Skeletal muscle cell (primary cell): ENCODE results near the gene MEIOB.
"Not testable (repeated sequence)": the region's sequence is repeated elsewhere in the genome, so short reads cannot be mapped to it uniquely, and the experiment has no call there.

Experiments
- DNase-seq: peaks from one replicate; pipeline ENCODE4 v3.0.0-alpha.2; 2010; ENCODE audit warnings: low read depth
- H3K4me3 ChIP-seq: 2 replicates; pipeline ENCODE4 v1.5.1; 2011; ENCODE audit warnings: low read depth, mild to moderate bottlenecking, control low read depth, low read length, moderate library complexity

MEIOB gene

DNA sequence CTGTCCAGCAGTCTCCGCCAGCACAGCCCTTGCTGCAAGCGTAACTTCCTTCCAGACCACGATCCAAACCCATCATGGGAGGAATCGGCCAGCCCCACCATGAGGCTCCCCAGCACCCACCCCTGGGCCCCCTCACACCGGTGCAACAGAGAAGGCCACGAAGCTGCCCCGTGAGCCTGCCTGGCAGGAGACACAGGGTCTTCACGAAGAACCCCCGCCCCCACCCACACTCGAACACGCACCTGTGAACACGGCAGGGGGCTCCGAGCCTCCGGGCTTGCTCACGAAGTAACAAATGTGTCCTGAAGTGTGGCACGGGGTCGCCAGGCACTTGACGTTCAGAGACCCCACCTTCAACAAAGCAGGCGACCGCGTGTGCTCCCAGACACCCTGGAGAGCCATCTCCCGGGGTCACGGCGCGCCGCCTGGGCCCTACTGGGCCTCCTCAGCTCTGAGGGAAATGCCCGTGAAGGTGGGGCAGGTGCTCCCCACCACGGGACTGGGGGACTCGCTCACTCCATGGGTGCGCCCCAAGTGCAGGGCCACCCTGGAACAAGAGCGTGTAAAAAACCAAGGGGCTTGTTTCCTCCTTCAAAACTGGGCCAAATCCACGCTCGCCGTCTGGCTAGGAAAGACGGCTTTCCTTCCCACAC lies 53.0 kb downstream of the MEIOB start:
- no peak for DNase-seq
- H3K4me3 ChIP-seq: no peak overlapping the region

DNA sequence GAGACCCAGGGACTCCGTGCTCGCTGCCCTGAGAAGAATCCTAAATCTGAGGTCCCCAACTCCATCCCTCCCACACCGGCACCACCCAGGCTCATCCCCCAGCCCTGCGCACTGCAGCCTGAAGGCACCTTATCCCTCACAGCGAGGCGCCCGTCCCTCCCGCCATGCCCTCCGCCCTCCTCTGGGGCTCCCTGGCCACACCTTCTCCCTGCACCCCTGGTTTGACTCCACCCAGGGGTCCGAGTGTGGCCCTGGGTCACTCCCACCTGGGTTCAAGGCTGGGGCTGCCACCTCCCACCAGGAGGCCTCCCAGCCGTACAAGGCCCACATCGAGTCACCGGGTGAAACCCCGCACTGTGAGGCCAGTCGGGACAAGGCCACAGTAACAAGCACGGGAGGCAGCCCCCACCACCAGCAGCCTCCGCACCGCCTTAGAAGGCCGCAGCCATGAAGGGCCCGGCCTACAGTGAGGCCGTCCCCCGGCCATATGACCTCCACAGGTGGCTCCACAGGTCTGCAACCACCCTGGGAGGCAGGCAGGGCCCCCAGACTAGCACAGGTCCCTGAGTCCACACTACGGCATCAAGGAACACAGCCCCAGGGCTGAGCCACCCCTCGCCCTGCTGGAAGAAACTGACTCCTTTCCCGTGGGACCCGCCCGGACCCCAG lies 53.6 kb downstream of the MEIOB start:
- H3K4me3 ChIP-seq: no peak overlapping the region
- DNase-seq: no peak

DNA sequence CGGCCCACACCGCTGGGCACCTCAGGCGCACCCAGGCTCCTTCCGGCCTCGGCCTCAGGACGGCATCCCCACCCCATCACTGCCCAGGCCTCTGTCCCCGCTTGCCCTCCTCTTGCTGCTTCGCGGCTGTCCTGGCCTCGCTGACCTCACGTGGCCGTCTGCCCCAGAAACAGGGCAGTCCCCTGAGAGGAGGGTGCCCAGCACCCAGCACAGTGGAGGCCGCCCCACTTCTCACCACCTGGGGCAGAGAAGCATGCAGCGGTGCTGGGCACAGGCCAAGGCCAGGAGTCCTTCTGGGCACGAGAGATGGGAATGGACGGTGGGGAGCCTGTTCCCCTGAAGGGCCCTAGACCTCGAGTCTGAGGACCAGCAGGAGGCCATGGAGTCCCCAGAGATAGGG lies 54.2 kb downstream of the MEIOB start:
- no peak overlapping the region for H3K4me3 ChIP-seq
- no peak for DNase-seq

DNA sequence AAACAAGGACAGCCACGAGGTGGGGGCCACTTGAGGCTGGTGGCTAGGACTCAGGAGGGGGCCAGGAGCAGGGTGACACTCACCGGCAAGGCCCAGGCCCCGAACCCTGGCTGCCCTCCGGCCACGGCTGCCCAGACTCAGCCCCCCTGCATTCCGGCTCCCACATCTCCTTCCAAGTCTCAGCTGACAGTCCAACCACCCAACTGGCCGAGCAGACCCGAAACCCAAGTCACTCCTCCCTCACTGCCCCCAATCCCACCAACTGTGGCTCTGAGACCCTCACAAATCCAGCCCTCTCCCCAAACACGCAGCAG lies 54.7 kb downstream of the MEIOB start:
- H3K4me3 ChIP-seq: no peak overlapping the region
- no peak for DNase-seq

DNA sequence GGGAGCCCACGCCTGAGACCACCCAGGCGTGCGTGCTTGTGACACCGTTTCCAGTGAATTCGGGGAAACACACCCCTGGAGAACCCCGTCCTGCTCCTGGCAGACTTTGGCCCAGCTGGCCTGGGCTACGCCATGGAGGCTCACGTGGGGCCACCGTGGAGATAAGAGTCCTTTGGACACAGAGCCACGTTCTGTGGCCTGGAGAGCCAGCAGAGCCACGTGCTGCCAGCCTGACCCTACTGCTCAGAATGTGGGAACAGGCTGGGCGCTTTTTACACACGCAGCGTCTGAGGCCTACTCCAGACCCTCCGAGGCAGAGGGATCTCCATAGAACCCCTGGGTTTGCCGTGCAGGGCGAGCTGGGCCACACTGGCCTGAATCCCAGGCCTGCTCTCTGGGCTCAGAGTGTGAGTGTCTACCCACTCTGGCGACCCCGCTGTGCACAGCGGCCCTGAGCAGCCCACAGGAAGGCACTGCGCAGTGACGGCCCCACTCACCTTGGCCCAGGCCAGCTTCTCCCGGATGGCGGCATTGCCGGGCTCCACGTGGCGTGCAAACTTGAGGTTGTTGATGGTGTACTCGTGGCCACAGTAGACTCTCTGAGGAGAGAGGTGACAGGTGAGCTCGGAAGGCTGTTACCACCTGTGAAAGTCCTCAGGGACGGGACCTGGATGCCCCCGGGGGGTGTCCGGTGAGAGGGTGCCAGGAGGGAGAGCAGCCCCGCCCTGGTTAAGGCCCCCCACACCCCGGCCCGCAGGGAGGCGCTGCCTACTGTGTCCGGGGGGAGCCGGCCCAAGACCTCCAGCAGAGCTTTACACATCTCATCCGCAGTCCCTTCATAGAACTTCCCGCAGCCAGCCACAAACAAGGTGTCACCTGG lies 55.3 kb downstream of the MEIOB start:
- no peak overlapping the region for H3K4me3 ChIP-seq
- DNase-seq: no peak

DNA sequence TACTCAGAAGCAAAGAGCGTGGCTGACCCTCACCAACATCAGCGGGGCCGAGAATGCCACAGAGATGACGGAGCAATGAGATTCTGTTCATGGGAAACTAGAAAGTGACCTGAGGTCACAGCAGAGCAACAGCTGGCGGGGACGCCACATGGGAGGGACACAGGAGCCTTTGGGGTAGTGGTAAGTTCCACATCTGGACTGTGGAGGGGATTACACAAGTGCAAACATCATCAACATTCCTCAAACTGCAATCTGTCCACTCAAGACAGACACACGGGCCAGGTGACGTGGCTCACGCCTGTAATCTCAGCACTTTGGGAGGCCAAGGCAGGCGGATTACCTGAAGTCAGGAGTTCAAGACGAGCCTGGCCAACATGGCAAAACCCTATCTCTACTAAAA lies 56.5 kb downstream of the MEIOB start:
- H3K4me3 ChIP-seq: no peak overlapping the region
- DNase-seq: no peak

DNA sequence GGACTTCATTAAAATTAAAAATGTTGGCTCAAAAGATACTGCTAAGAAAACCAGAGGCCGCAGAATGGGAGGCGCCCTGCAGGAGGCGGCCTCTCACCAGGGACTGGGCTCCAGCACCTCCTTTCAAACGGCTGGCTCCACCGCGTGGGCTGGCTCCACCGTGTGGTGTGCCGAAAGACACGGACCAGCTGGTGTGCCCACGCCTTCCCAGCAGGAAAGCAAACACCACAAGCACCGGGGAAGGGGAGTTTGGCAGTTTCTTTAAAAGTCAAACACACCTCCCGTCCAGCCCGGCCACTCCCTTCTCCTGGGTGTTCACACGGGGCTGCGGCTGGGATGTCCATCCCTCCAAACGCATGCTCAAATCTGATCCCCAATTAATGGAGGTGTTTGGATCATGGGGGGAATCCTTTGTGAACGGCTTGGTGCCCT lies 59.2 kb downstream of the MEIOB start:
- DNase-seq: peak; percentile 30
- no peak overlapping the region for H3K4me3 ChIP-seq

DNA sequence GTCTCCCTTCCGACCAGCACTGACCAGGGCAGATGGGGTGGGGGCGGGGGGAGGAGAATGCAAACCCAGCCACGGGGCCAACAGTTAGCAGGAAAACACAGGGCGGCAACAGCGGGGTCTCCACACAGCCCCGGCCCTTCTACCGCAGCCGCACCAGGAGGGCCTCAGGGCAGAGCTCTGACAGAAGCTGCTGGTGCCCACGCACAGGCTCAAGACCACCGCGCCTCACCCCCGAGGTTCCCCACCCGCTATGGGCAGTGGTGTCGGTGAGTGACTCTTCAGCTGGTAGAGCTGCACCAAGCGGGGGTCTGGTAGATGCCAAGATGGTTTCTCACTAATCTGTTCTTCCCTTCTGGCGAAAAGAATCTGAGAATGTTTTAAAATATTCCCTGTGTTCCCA lies 61.4 kb downstream of the MEIOB start:
- no peak overlapping the region for H3K4me3 ChIP-seq
- DNase-seq: no peak

DNA sequence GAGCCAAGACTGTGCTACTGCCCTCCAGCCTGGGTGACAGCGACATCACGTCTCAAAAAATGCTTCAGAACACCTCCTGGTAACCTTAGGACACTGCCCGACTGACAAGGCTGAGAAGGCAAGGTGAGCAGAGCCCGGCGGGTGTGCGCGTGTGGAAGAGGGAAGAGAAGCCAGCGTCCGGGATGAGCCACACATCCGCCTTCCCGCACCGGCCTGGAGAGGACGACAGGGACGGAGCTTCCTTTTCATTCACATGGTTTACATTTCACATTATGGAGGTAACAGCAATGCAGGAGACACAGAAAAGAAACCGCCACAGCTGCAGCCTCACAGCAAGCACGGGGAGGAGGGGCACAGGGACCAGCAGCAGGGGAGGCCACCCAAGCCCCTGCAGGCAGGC lies 61.9 kb downstream of the MEIOB start:
- no peak overlapping the region for H3K4me3 ChIP-seq
- no peak for DNase-seq

DNA sequence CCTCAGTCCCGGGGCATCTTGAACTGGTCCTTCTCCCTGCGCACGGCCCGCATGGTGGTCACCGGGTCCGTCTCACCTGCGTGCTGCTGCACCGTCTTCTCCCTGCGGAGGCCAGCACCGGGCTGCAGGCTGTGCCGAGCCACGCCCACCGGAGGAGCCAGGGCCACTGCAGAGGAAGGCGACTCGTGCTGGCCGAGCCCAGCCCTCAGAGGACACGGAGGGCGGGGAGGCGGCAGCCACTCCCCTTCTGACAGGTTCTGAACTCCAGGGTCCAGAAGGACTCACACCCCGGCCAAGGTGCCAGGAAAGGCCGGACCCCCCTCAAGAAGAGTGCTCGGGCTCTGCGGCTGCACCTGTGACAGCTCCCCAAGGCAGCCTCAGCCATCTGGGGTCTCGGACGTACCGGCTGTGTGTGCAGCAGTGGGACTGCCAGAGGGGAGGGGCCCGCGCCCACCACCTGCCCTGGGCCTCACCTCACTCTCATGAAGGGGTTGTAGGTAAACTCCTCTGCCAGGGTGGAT lies 62.6 kb downstream of the MEIOB start:
- no peak for DNase-seq
- no peak overlapping the region for H3K4me3 ChIP-seq

DNA sequence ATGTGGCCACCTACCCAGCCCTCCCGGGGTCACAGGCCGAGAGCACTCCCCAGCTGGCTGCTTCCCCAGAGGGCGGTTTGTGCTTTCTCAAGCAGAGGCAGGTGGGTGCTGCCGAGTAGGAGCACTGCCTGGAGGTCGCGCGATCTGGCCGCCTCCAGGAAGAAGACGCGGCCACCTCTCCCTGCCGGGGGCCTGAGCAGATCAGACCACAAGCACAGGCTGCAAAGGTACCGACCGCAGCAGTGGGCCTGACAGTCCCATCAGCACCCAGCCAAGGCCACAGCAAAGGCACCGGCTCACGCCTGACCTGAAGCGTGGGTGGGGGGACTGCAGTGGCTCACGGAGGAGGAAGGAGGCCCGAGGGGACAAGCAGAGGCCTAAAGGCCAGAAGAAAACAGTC lies 63.3 kb downstream of the MEIOB start:
- DNase-seq: no peak
- H3K4me3 ChIP-seq: no peak overlapping the region

DNA sequence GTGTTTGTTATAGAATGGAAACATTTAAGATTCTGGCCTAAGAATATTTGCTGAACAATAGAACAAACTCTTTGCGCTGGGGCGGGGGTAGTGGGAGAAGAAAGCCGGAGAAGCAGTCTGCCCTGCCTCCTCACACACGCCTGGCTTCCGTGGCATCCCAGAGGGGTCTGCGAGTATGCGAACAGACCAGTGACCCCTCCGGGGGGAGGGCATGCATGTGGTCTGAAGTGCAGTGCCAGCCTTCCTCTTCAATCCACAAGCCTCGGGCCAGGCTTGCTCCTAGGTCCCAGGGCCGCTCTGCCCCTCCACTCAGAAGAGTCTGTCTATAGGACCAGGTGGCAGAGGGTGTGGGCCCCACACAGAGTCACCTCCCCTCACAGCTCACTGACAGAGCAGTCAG lies 64.3 kb downstream of the MEIOB start:
- no peak overlapping the region for H3K4me3 ChIP-seq
- DNase-seq: no peak

DNA sequence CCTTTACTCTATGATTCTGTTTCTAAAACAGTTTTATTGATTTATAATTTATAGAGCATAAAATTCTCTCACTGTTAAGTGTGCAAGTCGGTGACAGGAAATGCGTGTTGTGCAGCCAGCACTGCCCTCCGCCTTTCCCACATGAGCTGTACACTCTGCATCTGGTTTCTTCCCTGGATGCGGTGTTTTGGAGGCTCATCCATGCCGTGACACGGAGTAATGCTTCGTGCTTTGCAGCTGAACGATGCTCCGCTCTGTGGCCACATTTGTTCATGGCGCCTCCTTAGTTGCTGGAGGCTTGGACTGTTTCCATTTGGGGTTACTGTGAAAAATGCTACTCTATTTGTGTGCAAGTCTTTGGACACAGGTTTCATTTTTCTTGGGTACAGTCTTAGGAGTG lies 71.3 kb downstream of the MEIOB start:
- no peak overlapping the region for H3K4me3 ChIP-seq
- DNase-seq: no peak

DNA sequence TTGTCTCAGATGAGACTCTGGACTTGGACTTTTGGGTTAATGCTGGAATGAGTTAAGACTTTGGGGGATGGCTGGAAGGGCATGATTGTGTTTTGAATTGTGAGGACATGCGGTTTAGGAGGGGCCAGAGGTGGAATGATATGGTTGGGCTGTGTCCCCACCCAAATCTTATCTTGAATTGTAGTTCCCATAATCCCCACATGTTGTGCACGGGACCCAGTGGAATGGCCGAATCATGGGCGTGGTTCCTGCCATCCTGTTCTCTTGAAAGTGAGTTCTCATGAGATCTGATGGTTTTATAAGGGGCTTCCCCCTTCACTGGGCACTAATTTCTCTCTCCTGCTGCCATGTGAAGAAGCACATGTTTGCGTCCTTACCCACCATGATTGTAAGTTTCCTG lies 72.7 kb downstream of the MEIOB start:
- DNase-seq, H3K4me3 ChIP-seq: not testable (repeated sequence)

DNA sequence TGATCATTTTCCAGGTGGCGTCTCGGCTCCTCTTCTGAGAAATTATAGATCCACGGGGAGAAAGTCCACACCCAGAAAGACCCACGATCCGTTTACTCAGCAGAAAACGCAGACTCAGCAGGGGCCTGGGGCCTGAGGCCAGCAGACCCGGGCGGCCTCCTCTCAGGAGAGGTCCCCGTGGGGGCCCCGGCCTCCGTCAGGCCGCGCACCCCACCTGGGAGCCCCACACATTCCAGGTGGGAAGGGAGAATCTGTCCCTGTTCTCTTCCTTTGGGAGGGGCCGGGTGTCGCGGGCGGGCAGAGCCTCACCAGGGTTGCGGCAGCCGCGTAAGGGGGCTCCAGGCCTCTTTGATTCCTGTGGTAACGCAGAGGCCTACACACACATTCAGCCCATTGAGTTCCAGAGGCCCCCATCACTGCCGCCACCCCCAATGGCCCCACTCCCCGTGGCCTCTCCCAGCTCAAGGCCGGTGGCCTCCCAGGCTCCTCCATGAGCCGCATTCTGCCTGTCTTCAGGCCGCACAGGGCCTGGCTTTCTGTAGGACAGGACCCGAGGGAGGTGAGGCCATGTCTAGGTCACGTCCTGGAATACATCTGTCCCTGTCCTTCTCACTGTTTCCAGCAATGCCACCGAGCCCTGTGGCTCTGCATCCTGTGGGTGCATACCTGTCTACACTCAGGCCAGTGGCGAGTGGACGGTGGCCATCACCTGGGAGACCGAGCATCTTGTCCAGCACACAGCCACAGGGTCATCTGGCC lies 76.9 kb downstream of the MEIOB start:
- no peak overlapping the region for H3K4me3 ChIP-seq
- DNase-seq: no peak

DNA sequence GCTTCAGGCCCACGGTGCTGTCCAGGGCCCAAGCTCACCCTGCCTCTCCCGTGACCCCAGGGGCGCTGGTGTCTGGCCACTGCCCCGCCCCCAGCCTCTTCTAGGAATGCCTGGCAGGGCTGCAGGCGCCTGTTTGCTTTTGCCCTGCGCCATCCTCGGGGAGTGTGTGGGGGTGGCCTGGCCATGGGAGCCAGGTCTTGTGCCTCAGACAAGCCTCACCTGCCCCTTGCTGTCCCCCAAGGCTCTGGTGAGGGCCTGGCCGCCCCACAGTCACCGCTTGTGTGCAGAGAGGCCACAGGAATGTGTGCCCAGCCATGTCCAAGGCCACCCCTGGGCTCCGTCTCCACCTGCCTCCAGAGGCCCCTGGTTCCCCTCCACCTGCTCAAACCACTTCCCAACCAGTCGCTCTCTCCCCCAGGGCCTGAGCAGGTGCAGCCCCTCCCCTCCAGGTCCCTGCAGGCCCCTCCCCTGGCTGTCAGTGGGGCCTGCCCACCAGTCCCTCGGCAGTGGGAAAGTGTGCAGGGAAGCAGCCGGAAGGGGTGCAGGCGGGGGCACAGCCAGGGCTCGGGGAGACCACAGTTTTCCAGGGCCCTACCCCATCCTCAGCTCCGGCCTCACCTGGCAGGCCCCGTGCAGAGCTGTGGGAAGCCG lies 77.6 kb downstream of the MEIOB start:
- no peak overlapping the region for H3K4me3 ChIP-seq

DNA sequence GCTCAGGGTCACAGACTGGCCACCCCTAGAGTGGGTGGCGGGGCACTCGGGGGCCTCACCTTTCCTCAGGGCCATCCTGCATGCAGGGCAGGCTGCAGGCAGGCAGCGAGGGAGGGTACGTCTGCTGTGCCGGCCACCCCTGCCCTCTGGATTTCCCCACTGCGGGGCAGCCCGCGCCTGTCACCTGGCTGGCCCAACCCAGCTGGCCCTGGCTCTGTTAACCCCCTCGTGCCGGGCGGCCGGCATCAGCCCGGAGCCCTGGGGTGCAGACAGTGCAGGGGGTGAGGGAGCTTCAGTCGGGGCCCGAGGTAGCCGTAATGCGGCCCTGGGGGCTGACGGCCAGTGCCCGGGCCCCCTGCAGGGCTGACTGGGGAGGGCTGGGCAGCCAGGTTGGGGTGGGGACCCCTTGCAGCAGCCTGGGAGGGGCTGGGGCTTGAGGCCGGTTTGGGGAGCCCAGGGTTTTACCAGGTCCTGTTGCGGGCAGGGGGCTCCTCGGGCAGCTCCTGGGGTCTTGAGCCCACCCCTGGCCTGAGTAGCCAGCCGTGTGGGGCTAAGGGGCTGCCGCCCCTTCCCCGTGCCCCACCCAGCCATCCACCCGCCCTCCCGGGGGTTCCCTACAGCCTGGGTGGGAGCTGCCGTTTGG lies 78.3 kb downstream of the MEIOB start, which contains the start of gene IGFALS:
TSS of gene IGFALS (minus strand) at position 128 of the 643 bp plus-strand sequence. CDS start at position 75, 53 bp downstream.
- DNase-seq: no peak
- no peak within 1 kb of the TSS for H3K4me3 ChIP-seq

More for the DNA sequence above, 77.6 kb downstream of the MEIOB start:
- DNase-seq: no peak

DNA sequence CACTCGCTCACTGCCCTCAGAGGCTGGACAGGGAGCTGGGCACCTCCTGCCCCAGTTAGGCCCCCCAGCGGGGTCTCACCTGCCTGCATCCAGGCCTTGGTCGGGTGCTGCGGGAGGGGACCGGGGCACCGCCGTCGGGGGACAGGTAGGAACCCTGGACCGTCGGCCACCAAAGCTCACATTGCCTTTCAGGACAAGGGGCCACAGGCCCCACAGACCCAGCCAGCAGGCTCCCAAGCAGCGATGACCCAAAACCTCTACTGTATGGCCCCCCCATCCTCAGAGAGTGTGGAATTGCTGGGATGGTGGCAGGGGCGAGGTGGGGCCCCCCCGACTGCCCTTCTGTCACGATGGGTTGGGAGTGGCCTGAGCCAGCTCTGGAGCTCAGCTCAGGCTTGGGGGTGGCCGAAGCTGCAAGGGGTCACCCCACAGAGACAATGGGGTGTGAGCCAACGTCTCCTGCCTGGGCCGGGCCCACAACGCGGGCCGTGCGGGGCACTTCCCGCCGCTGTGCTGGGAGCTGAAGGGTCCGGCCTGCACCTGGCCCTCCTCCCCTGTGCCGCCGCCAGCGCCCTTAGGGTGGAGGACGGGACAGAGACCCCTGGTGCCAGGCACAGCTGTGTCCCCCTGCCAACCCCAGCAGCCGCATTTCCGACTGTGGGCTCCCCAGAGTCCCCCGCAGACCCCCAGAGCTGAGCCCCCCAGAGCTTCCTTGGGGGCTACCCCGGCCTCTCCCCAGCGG lies 79.0 kb downstream of the MEIOB start:
- H3K4me3 ChIP-seq: no peak overlapping the region
- DNase-seq: no peak
